Heart left ventricle (tissue), 13 donors: ENCODE data around the gene SH3RF3.

Experiments used
- CTCF ChIP-seq, 12 donors: fragments of 200-600 bp; sonication (generic) in 4 of 12; IDR thresholded peaks; one replicate each; pipeline versions ENCODE4 v1.5.0 to v1.8.0; 2018 to 2022; ENCODE audit warnings: antibody characterized with exemption in 12 of 12, mild to moderate bottlenecking in 5 of 12
- POLR2A ChIP-seq, 2 donors: fragments of 450-650 bp; IDR thresholded peaks; one replicate each; pipeline ENCODE4 v1.6.1; 2017; ENCODE audit warnings: antibody characterized with exemption in 2 of 2, mild to moderate bottlenecking in 2 of 2, moderate library complexity in 2 of 2
- donor health status: ischemic (EF 13 %, LVEDD 7.1; RV severe dilation, severe dysfunction).
- donor health status: DM: no; HTN: yes; CAD: no.
- donor health status: DM: no; HTN: no; CAD: no.
- donor health status: ischemic (EF 25% LVEDD 6.9; RV normal size, moderate dysfunction).
- donor health status: ischemic (EF 25% LVEDD 5.7; RV mildly dilated, moderate dysfunction).
- donor health status: ischemic (EF 35%, LVEDD 5.7; RV mildly dilated, moderate dysfunction).
- donor health status: nonischemic (EF 11% LVEDD 7.7; RV severe dilation, severe dysfunction).
- donor health status: DM: yes; HTN: yes; CAD: no.
- donor health status: PGD.
- donor health status: ischemic (EF 29% LVEDD 5.4; RV normal size, mild dysfunction).
- donor health status: nonischemic (EF 23%, LVEDD 6.1; RV moderate dilation, normal function).

- TF ChIP-seq CTCF (IDR thresholded peaks at IDR 0.05) (no peak), POLR2A (IDR thresholded peaks at IDR 0.05) (no peak)
Measured at GRCh38 chr2:109272461-109272860, 143.5 kb downstream of the SH3RF3 start.
